Erythroblast (primary cell): ENCODE data around the gene FOXP2.
"Not testable (repeated sequence)": the region's sequence is repeated elsewhere in the genome, so short reads cannot be mapped to it uniquely, and the experiment has no call there.

Experiments used
- GATA1 ChIP-seq: IDR thresholded peaks from 2 replicates; pipeline ENCODE4 v1.6.1; 2011; ENCODE audit warnings: low read depth, mild to moderate bottlenecking, control low read depth, low read length, moderate library complexity
- POLR2A ChIP-seq: IDR thresholded peaks from 2 replicates; pipeline ENCODE4 v1.6.1; 2011; ENCODE audit warnings: mild to moderate bottlenecking, low read length

DNA sequence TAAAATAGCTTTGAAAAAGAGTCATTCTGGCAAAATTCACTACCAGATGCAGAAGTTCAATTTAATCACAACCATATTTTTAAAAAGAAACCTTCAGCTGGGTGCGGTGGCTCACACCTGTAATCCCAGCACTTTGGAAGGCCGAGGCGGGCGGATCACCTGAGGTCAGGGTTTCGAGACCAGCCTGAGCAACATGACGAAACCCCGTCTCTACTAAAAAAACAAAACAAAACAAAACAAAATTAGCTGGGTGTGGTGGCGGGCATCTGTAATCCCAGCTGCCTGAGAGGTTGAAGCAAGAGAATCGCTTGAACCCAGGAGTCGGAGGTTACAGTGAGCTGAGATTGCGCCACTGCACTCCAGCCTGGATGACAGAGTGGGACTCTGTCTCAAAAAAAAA lies 194.2 kb downstream of the FOXP2 start:
- TF ChIP-seq POLR2A, GATA1: not testable (repeated sequence)
